SK-N-SH treated with all-trans-retinoic acid at 6 μM for 48 hours (cell line): Measurements from ENCODE around the gene CNOT6L.

Source experiments
- ATAC-seq: fragments of 200-7000 bp; cut with Tn5 transposase; 3 replicates; pipeline ENCODE4 v1.9.1; 2020; ENCODE audit warnings: mild to moderate bottlenecking, moderate library complexity
- ARNTL ChIP-seq: fragments of 450-650 bp; formaldehyde crosslinking; IDR thresholded peaks from 2 replicates; pipeline ENCODE4 v1.5.0; 2020; ENCODE audit warnings: low read depth, mild to moderate bottlenecking, moderate library complexity, borderline replicate concordance
- BACH2 ChIP-seq: fragments of 250-450 bp; sonication (Bioruptor Pico); IDR thresholded peaks from 2 replicates; pipeline ENCODE4 v1.9.0; 2021; ENCODE audit warnings: mild to moderate bottlenecking, borderline replicate concordance
- CREB5 ChIP-seq: fragments of 250-450 bp; sonication (Bioruptor Pico); IDR thresholded peaks from 2 replicates; pipeline ENCODE4 v1.5.1; 2020; ENCODE audit warnings: low read depth, mild to moderate bottlenecking, moderate library complexity
- CSDC2 ChIP-seq: fragments of 250-450 bp; sonication (Bioruptor Pico); IDR thresholded peaks from 2 replicates; pipeline ENCODE4 v1.5.0; 2020; ENCODE audit warnings: mild to moderate bottlenecking, moderate library complexity
- ESRRG ChIP-seq: fragments of 250-450 bp; sonication (Bioruptor Pico); IDR thresholded peaks from 2 replicates; pipeline ENCODE4 v1.6.1; 2021; ENCODE audit warnings: mild to moderate bottlenecking
- GLIS3 ChIP-seq: fragments of 250-450 bp; sonication (Bioruptor Pico); IDR thresholded peaks from 2 replicates; pipeline ENCODE4 v1.5.0; 2020; ENCODE audit warnings: mild to moderate bottlenecking, moderate library complexity
- ISL1 ChIP-seq: fragments of 250-450 bp; sonication (Bioruptor Pico); IDR thresholded peaks from 2 replicates; pipeline ENCODE4 v2.1.2; 2022; ENCODE audit warnings: mild to moderate bottlenecking, moderate library complexity
- OSR1 ChIP-seq: fragments of 250-450 bp; sonication (Bioruptor Pico); IDR thresholded peaks from 2 replicates; pipeline ENCODE4 v1.8.0; 2022; ENCODE audit warnings: moderate library complexity, mild to moderate bottlenecking, inconsistent platforms
- PATZ1 ChIP-seq: fragments of 250-450 bp; sonication (Bioruptor Pico); IDR thresholded peaks from 2 replicates; pipeline ENCODE4 v1.8.0; 2020; ENCODE audit warnings: mild to moderate bottlenecking, moderate library complexity, borderline replicate concordance
- PPARA ChIP-seq: fragments of 250-450 bp; sonication (Bioruptor Pico); IDR thresholded peaks from 2 replicates; pipeline ENCODE4 v1.5.0; 2020; ENCODE audit warnings: mild to moderate bottlenecking, borderline replicate concordance
- RARB ChIP-seq: fragments of 250-450 bp; sonication (Bioruptor Pico); IDR thresholded peaks from 2 replicates; pipeline ENCODE4 v1.8.0; 2021; ENCODE audit warnings: mild to moderate bottlenecking, moderate library complexity
- SNAI2 ChIP-seq: fragments of 250-450 bp; sonication (Bioruptor Pico); IDR thresholded peaks from 2 replicates; pipeline ENCODE4 v1.5.0; 2020; ENCODE audit warnings: mild to moderate bottlenecking, moderate library complexity
- TOX ChIP-seq: fragments of 250-450 bp; sonication (Bioruptor Pico); IDR thresholded peaks from 2 replicates; pipeline ENCODE4 v1.8.0; 2021; ENCODE audit warnings: mild to moderate bottlenecking, moderate library complexity, borderline replicate concordance
- TSHZ2 ChIP-seq: fragments of 250-450 bp; sonication (Bioruptor Pico); IDR thresholded peaks from 2 replicates; pipeline ENCODE4 v1.5.0; 2020; ENCODE audit warnings: mild to moderate bottlenecking, moderate library complexity
- ZC3H10 ChIP-seq: fragments of 250-450 bp; sonication (Bioruptor Pico); IDR thresholded peaks from 2 replicates; pipeline ENCODE4 v1.5.1; 2021; ENCODE audit warnings: mild to moderate bottlenecking, moderate library complexity
- ZFP3 ChIP-seq: fragments of 250-450 bp; sonication (Bioruptor Pico); IDR thresholded peaks from 2 replicates; pipeline ENCODE4 v1.5.0; 2020; ENCODE audit warnings: mild to moderate bottlenecking, moderate library complexity
- ZFP30 ChIP-seq: fragments of 450-650 bp; formaldehyde crosslinking; IDR thresholded peaks from 2 replicates; pipeline ENCODE4 v1.5.0; 2022; ENCODE audit warnings: mild to moderate bottlenecking, moderate library complexity
- ZNF565 ChIP-seq: fragments of 450-650 bp; formaldehyde crosslinking; conservative IDR thresholded peaks from 2 replicates; pipeline ENCODE4 v1.5.0; 2020; ENCODE audit warnings: low read depth, mild to moderate bottlenecking, moderate library complexity
- ZNF70 ChIP-seq: fragments of 450-650 bp; formaldehyde crosslinking; IDR thresholded peaks from 2 replicates; pipeline ENCODE4 v1.5.0; 2020; ENCODE audit warnings: mild to moderate bottlenecking, moderate library complexity
- ZNF8 ChIP-seq: fragments of 450-650 bp; formaldehyde crosslinking; IDR thresholded peaks from 2 replicates; pipeline ENCODE4 v1.5.0; 2020; ENCODE audit warnings: mild to moderate bottlenecking, moderate library complexity
- TF ChIP-seq, protein P1 (sequence below): fragments of 250-450 bp; sonication (Bioruptor Pico); IDR thresholded peaks from 2 replicates; pipeline ENCODE4 v1.8.0; 2021; ENCODE audit warnings: low read depth, mild to moderate bottlenecking, moderate library complexity, borderline replicate concordance
- TF ChIP-seq, protein P2 (sequence below): fragments of 250-450 bp; sonication (Bioruptor Pico); IDR thresholded peaks from 2 replicates; pipeline ENCODE4 v1.5.1; 2021; ENCODE audit warnings: mild to moderate bottlenecking, moderate library complexity

The CNOT6L gene

DNA sequence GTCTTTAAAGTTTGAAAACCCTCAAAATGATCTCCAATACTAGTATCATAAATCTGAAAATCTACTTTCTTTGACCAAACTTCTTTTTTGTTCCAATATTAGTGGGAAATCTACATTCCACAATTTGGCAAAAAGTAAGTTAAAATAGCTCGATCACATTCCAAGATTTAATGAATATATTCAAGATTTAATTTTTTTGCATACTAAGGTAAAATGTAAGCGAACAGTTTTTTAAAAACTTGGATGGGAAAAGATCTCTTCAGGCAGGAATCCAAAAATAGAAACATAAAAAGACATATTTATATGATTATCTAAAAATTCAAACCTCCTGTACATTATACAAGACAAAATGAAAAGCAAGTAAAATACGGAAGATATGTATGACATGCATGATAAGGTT is 31.2 kb downstream of the CNOT6L start:
- ATAC-seq, result no peak
- TF ChIP-seq GLIS3 (CRISPR knock-in tag) (no peak), ZNF565 (CRISPR knock-in tag) (no peak), ARNTL (CRISPR knock-in tag) (no peak), CSDC2 (CRISPR knock-in tag) (no peak), TSHZ2 (CRISPR knock-in tag) (no peak), BACH2 (CRISPR knock-in tag) (no peak), PPARA (CRISPR knock-in tag) (no peak), SNAI2 (no peak), ESRRG (CRISPR knock-in tag) (no peak), ZC3H10 (CRISPR knock-in tag) (no peak), ZFP30 (CRISPR knock-in tag) (no peak)
- TF ChIP-seq, protein P1, sequence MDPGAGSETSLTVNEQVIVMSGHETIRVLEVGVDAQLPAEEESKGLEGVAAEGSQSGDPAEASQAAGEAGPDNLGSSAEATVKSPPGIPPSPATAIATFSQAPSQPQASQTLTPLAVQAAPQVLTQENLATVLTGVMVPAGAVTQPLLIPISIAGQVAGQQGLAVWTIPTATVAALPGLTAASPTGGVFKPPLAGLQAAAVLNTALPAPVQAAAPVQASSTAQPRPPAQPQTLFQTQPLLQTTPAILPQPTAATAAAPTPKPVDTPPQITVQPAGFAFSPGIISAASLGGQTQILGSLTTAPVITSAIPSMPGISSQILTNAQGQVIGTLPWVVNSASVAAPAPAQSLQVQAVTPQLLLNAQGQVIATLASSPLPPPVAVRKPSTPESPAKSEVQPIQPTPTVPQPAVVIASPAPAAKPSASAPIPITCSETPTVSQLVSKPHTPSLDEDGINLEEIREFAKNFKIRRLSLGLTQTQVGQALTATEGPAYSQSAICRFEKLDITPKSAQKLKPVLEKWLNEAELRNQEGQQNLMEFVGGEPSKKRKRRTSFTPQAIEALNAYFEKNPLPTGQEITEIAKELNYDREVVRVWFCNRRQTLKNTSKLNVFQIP (CRISPR knock-in tag), result no peak

- TF ChIP-seq BACH2 (CRISPR knock-in tag) (no peak), CREB5 (CRISPR knock-in tag) (no peak), PATZ1 (no peak)
- TF ChIP-seq, all 23 proteins: peak for 0
- no peak for ATAC-seq
Observed at GRCh38 chr4:77785669-77786068, 33.5 kb downstream of the CNOT6L start.

GRCh38 chr4:77783895-77784294 is 35.3 kb downstream of the CNOT6L start:
- ATAC-seq, result no peak
- TF ChIP-seq ZNF70 (no peak), TOX (CRISPR knock-in tag) (no peak), ESRRG (CRISPR knock-in tag) (no peak), ZNF8 (CRISPR knock-in tag) (no peak), CSDC2 (CRISPR knock-in tag) (no peak), BACH2 (CRISPR knock-in tag) (no peak), ZFP30 (CRISPR knock-in tag) (no peak), SNAI2 (no peak), ARNTL (CRISPR knock-in tag) (no peak), RARB (CRISPR knock-in tag) (no peak), PPARA (CRISPR knock-in tag) (no peak), ZNF565 (CRISPR knock-in tag) (no peak), OSR1 (no peak), CREB5 (CRISPR knock-in tag) (no peak), TSHZ2 (CRISPR knock-in tag) (no peak), PATZ1 (no peak), ISL1 (CRISPR knock-in tag) (no peak), ZC3H10 (CRISPR knock-in tag) (no peak), ZFP3 (CRISPR knock-in tag) (no peak)
- TF ChIP-seq, protein P2, sequence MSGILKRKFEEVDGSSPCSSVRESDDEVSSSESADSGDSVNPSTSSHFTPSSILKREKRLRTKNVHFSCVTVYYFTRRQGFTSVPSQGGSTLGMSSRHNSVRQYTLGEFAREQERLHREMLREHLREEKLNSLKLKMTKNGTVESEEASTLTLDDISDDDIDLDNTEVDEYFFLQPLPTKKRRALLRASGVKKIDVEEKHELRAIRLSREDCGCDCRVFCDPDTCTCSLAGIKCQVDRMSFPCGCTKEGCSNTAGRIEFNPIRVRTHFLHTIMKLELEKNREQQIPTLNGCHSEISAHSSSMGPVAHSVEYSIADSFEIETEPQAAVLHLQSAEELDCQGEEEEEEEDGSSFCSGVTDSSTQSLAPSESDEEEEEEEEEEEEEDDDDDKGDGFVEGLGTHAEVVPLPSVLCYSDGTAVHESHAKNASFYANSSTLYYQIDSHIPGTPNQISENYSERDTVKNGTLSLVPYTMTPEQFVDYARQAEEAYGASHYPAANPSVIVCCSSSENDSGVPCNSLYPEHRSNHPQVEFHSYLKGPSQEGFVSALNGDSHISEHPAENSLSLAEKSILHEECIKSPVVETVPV (CRISPR knock-in tag), result no peak
